ENCODE measurements around the gene SLC37A4.

- TF ChIP-seq CTCF (IDR thresholded peaks at IDR 0.05) (no peak), POLR2A (IDR thresholded peaks at IDR 0.05) (no peak)
These were observed 14.0 kb upstream of the SLC37A4 start for GRCh38 chr11:119044708-119045107.
